Daoy (cell line): Measurements from ENCODE around the gene FNIP1. TPM values are rescaled to one million over a fixed set of nuclear protein-coding genes. Genes with fewer than 3 reads are reported as not detected.
"Not testable (repeated sequence)": the region's sequence is repeated elsewhere in the genome, so short reads cannot be mapped to it uniquely, and the experiment has no call there.

Experiments used
- DNase-seq: peaks from one replicate; pipeline ENCODE4 v3.0.0-alpha.2; 2015; ENCODE audit warnings: low read depth
- total RNA-seq: library from RNA; depleted of rRNA; stranded (reverse); fragments of >200 nt; shearing (Covaris generic); gene quantifications from 2 replicates; pipeline ENCODE4 v1.2.3, GENCODE V29; 2014

FNIP1 gene
- total RNA-seq, 1 experiment from 2014 or later: 28.9 TPM

GRCh38 chr5:131786900-131787692 lies 9.7 kb downstream of the FNIP1 start:
- DNase-seq: no peak

- no peak for DNase-seq
These were observed 10.8 kb downstream of the FNIP1 start for GRCh38 chr5:131786036-131786435.

- no peak for DNase-seq
These were observed 12.9 kb downstream of the FNIP1 start for GRCh38 chr5:131783874-131784273.

GRCh38 chr5:131783357-131783756 lies 13.5 kb downstream of the FNIP1 start:
- no peak for DNase-seq

GRCh38 chr5:131782717-131783116 lies 14.1 kb downstream of the FNIP1 start:
- DNase-seq: no peak

GRCh38 chr5:131778141-131778540 lies 18.7 kb downstream of the FNIP1 start:
- not testable (repeated sequence) for DNase-seq

GRCh38 chr5:131776450-131776849 lies 20.4 kb downstream of the FNIP1 start:
- DNase-seq: no peak

GRCh38 chr5:131774652-131775367 lies 22.0 kb downstream of the FNIP1 start:
- DNase-seq: no peak

- DNase-seq: no peak
These were observed 23.0 kb downstream of the FNIP1 start for GRCh38 chr5:131773805-131774204.

- no peak for DNase-seq
These were observed 25.1 kb downstream of the FNIP1 start for GRCh38 chr5:131771692-131772091.

- no peak for DNase-seq
These were observed 26.9 kb downstream of the FNIP1 start for GRCh38 chr5:131769961-131770360.

GRCh38 chr5:131769336-131769735 lies 27.5 kb downstream of the FNIP1 start:
- no peak for DNase-seq

- DNase-seq: no peak
These were observed 28.9 kb downstream of the FNIP1 start for GRCh38 chr5:131767891-131768290.

- DNase-seq: no peak
These were observed 30.1 kb downstream of the FNIP1 start for GRCh38 chr5:131766689-131767088.

- DNase-seq: no peak
These were observed 31.6 kb downstream of the FNIP1 start for GRCh38 chr5:131765261-131765660.

- DNase-seq: no peak
These were observed 32.8 kb downstream of the FNIP1 start for GRCh38 chr5:131763968-131764367.

GRCh38 chr5:131760793-131761192 lies 36.0 kb downstream of the FNIP1 start:
- no peak for DNase-seq

GRCh38 chr5:131759704-131760103 lies 37.1 kb downstream of the FNIP1 start:
- DNase-seq: no peak

GRCh38 chr5:131758520-131758900 lies 38.3 kb downstream of the FNIP1 start:
- no peak for DNase-seq

GRCh38 chr5:131757830-131758519 lies 38.8 kb downstream of the FNIP1 start:
- DNase-seq: no peak

- no peak for DNase-seq
These were observed 39.9 kb downstream of the FNIP1 start for GRCh38 chr5:131756942-131757341.

- DNase-seq: no peak
These were observed 42.5 kb downstream of the FNIP1 start for GRCh38 chr5:131754363-131754762.

GRCh38 chr5:131751506-131751905 lies 45.3 kb downstream of the FNIP1 start:
- DNase-seq: no peak
